Mesothelial cell of epicardium (in vitro differentiated cells): ENCODE data around the gene ATP6V0B. TPM values are rescaled to one million over a fixed set of nuclear protein-coding genes. Genes with fewer than 3 reads are reported as not detected.
A peak's percentile ranks its signal among the peaks of the same experiment; 100 is the strongest.

Experiments
- DNase-seq, 2 experiments: peaks; one replicate each; pipeline ENCODE4 v3.0.0; 2021; ENCODE audit warnings: low spot score in 2 of 2; ENCODE audit not compliant: unreplicated experiment in 2 of 2
- H3K27ac Mint-ChIP-seq: 2 replicates; pipeline ENCODE4 v1.8.0; 2021; ENCODE audit warnings: mixed read lengths
- H3K27me3 Mint-ChIP-seq: 2 replicates; pipeline ENCODE4 v1.8.0; 2021; ENCODE audit warnings: low read depth, mixed read lengths
- H3K36me3 Mint-ChIP-seq: 2 replicates; pipeline ENCODE4 v1.8.0; 2021; ENCODE audit warnings: mixed read lengths
- H3K4me1 Mint-ChIP-seq: 2 replicates; pipeline ENCODE4 v1.8.0; 2021; ENCODE audit warnings: mixed read lengths
- H3K4me3 Mint-ChIP-seq: 2 replicates; pipeline ENCODE4 v1.8.0; 2021; ENCODE audit warnings: mild to moderate bottlenecking, moderate library complexity, mixed read lengths
- H3K9me3 Mint-ChIP-seq: 2 replicates; pipeline ENCODE4 v1.8.0; 2021; ENCODE audit warnings: mixed read lengths
- CTCF ChIP-seq: fragments of 200-600 bp; sonication (generic); IDR thresholded peaks from one replicate; pipeline ENCODE4 v1.5.0; 2021; ENCODE audit warnings: antibody characterized with exemption; ENCODE audit not compliant: unreplicated experiment
- total RNA-seq: library from RNA; stranded (reverse); gene quantifications from 3 replicates; pipeline ENCODE4 v1.2.1, GENCODE V29; 2021

Gene ATP6V0B
- total RNA-seq, result 72.8 to 82.6 TPM (median 75.0 TPM) in 3 replicates

- H3K4me1 Mint-ChIP-seq, result peaks cover 54% of the 10 kb centered on the region
- no peaks in the 10 kb centered on the region for H3K9me3 Mint-ChIP-seq
- H3K27ac Mint-ChIP-seq, result peak within 1 kb of the TSS; percentile 93
- TF ChIP-seq CTCF, result no peak
- peak within 1 kb of the TSS; percentile 89 for H3K4me3 Mint-ChIP-seq
- peak; percentile 94 to 95 for DNase-seq
- peaks cover 13% of the 10 kb centered on the region for H3K36me3 Mint-ChIP-seq
- no peaks in the 10 kb centered on the region for H3K27me3 Mint-ChIP-seq
Measured at GRCh38 chr1:43974443-43975248, at the start of gene ATP6V0B. Gene ATP6V0B, plus strand, starts transcription at chr1:43974960. Its CDS starts 81 bp downstream, at chr1:43975041.

DNA sequence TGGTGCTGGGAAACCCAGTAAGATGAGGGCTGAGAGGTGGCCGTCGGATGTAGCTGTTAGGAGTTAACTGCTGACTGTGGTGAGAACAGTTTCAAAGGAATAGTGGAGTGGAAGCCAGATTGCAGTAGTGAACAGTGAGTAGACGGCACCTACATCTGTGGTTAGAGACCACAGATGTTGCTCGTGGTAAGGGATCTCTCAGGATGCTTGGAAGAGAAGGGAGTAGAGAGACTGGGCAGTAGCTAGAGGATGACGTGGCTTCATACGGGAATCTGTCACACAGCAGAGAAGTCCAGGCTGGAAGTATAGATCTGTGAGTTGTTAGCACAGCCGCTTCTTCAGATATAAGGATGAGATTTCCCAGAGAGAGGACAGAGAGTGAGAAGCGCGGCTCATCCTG, 48.9 kb upstream of the ATP6V0B start:
- Mint-ChIP-seq H3K9me3 (no peaks in the 10 kb centered on the region), H3K4me1 (no peaks in the 10 kb centered on the region), H3K27me3 (no peaks in the 10 kb centered on the region), H3K36me3 (peaks cover 26% of the 10 kb centered on the region), H3K4me3 (no peak overlapping the region), H3K27ac (no peak overlapping the region)
- DNase-seq, result no peak
- TF ChIP-seq CTCF, result no peak

- DNase-seq, result no peak
- H3K9me3 Mint-ChIP-seq, result no peaks in the 10 kb centered on the region
- peaks cover 18% of the 10 kb centered on the region for H3K36me3 Mint-ChIP-seq
- no peak overlapping the region for H3K4me3 Mint-ChIP-seq
- H3K27ac Mint-ChIP-seq, result no peak overlapping the region
- peaks cover 27% of the 10 kb centered on the region for H3K27me3 Mint-ChIP-seq
- TF ChIP-seq CTCF, result peak; percentile 51
- peaks cover 14% of the 10 kb centered on the region for H3K4me1 Mint-ChIP-seq
Measured at GRCh38 chr1:43930168-43930948, 44.4 kb upstream of the ATP6V0B start.

DNA sequence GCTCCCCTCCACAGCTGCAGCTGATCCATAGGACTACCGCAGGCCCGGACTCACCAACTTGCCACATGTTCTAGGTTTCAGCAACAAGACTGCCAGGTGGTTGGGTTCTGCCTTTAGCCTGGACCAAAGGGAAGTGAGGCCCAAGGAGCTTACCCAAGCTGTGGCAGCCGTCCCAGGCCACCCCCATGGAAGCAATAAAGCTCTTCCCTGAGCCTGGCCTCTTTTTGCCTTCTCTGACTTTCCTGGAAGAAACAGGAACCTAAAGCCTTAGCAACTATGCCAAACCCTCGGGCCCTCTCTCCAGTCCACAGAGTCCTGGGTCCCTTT, 43.8 kb upstream of the ATP6V0B start:
- DNase-seq, result no peak
- no peak for TF ChIP-seq CTCF
- no peak overlapping the region for H3K4me3 Mint-ChIP-seq
- peaks cover 14% of the 10 kb centered on the region for H3K4me1 Mint-ChIP-seq
- peaks cover 13% of the 10 kb centered on the region for H3K36me3 Mint-ChIP-seq
- H3K9me3 Mint-ChIP-seq, result no peaks in the 10 kb centered on the region
- H3K27ac Mint-ChIP-seq, result no peak overlapping the region
- H3K27me3 Mint-ChIP-seq, result peaks cover 30% of the 10 kb centered on the region

- Mint-ChIP-seq H3K9me3 (no peaks in the 10 kb centered on the region), H3K4me1 (peaks cover 14% of the 10 kb centered on the region), H3K27ac (no peak overlapping the region), H3K27me3 (peaks cover 35% of the 10 kb centered on the region), H3K36me3 (peaks cover 6% of the 10 kb centered on the region), H3K4me3 (no peak overlapping the region)
- no peak for TF ChIP-seq CTCF
- no peak for DNase-seq
Measured at GRCh38 chr1:43931711-43932660, 42.8 kb upstream of the ATP6V0B start.
